ENCODE data around the gene CCDC33.

The CCDC33 gene

DNA sequence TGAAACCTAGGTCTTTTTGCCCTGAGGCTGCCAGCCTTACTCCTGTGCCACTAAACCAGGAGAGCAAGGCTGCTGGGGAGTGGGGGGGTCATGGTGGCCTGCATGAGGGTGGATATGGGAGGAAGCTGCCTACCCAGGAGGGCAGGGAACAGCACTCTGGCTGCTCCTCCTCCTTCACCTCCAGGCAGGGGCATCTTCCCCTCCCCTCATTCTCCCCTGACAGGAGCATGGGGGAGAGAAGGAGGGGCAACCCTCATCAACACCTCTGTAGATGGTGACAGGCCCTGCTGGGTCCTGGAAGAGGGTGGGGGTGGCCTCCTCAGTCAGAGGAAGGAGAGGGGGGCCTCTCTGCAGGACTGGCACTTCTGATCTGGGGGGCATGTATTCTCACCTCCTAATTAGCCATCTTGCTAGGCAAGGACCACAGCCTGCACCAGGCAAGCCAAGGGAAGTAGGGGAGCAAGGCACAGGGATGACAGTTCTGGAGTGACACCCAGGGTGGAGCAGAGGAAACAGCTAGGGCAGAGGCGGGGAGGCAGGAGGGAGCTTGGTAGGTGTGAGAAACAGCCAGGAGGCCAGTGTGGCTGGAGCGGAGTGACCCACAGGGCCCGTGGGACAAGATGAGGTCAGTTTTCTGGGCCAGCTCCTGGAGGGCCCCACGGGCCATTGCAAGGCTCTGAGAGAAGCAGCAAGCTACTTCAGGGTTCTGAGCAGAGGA is 4.9 kb downstream of the CCDC33 start:
- Histone ChIP-seq H3K9me3 (ENCODE audit: control insufficient read depth in 5 of 5, low read length in 5 of 5) (no peaks in the 10 kb centered on the region), H3K27ac (ENCODE audit: low read depth, low read length) (no peak overlapping the region), H3K4me1 (ENCODE audit: control insufficient read depth in 5 of 5, insufficient read depth in 5 of 5, low read length in 5 of 5) (peaks cover 7 to 43% (median 32%) of the 10 kb centered on the region in 5 donors), H3K9ac (ENCODE audit: low read length in 5 of 5) (no peak overlapping the region), H3K4me3 (ENCODE audit: low read depth in 1 of 5, low read length in 5 of 5) (no peak overlapping the region), H3K36me3 (ENCODE audit: control insufficient read depth in 5 of 5, insufficient read depth in 5 of 5, low read length in 5 of 5) (no peaks in the 10 kb centered on the region), H3K27me3 (ENCODE audit: control insufficient read depth in 5 of 5, insufficient read depth in 4 of 5, low read length in 5 of 5) (peaks cover 0 to 30% (median 25%) of the 10 kb centered on the region in 5 donors)

- Histone ChIP-seq H3K9ac (ENCODE audit: low read length in 5 of 5) (no peak overlapping the region), H3K27me3 (ENCODE audit: control insufficient read depth in 5 of 5, insufficient read depth in 4 of 5, low read length in 5 of 5) (peaks cover 0 to 32% (median 25%) of the 10 kb centered on the region in 5 donors), H3K9me3 (ENCODE audit: control insufficient read depth in 5 of 5, low read length in 5 of 5) (no peaks in the 10 kb centered on the region), H3K27ac (ENCODE audit: low read depth, low read length) (no peak overlapping the region), H3K4me1 (ENCODE audit: control insufficient read depth in 5 of 5, insufficient read depth in 5 of 5, low read length in 5 of 5) (peaks cover 7 to 43% (median 32%) of the 10 kb centered on the region in 5 donors), H3K4me3 (ENCODE audit: low read depth in 1 of 5, low read length in 5 of 5) (no peak overlapping the region), H3K36me3 (ENCODE audit: control insufficient read depth in 5 of 5, insufficient read depth in 5 of 5, low read length in 5 of 5) (no peaks in the 10 kb centered on the region)
Observed at GRCh38 chr15:74242441-74243185, 6.5 kb downstream of the CCDC33 start.

- Histone ChIP-seq H3K4me1 (ENCODE audit: control insufficient read depth in 5 of 5, insufficient read depth in 5 of 5, low read length in 5 of 5) (peaks cover 7 to 43% (median 32%) of the 10 kb centered on the region in 5 donors), H3K36me3 (ENCODE audit: control insufficient read depth in 5 of 5, insufficient read depth in 5 of 5, low read length in 5 of 5) (no peaks in the 10 kb centered on the region), H3K9ac (ENCODE audit: low read length in 5 of 5) (no peak overlapping the region), H3K27me3 (ENCODE audit: control insufficient read depth in 5 of 5, insufficient read depth in 4 of 5, low read length in 5 of 5) (peaks cover 0 to 32% (median 25%) of the 10 kb centered on the region in 5 donors), H3K27ac (ENCODE audit: low read depth, low read length) (no peak overlapping the region), H3K9me3 (ENCODE audit: control insufficient read depth in 5 of 5, low read length in 5 of 5) (no peaks in the 10 kb centered on the region), H3K4me3 (ENCODE audit: low read depth in 1 of 5, low read length in 5 of 5) (no peak overlapping the region)
Observed at GRCh38 chr15:74243431-74243830, 7.3 kb downstream of the CCDC33 start.

- no peaks in the 10 kb centered on the region for H3K9me3 ChIP-seq (ENCODE audit: control insufficient read depth in 5 of 5, low read length in 5 of 5)
- H3K36me3 ChIP-seq (ENCODE audit: control insufficient read depth in 5 of 5, insufficient read depth in 5 of 5, low read length in 5 of 5), result no peaks in the 10 kb centered on the region
- H3K4me1 ChIP-seq (ENCODE audit: control insufficient read depth in 5 of 5, insufficient read depth in 5 of 5, low read length in 5 of 5), result peaks cover 2 to 34% (median 23%) of the 10 kb centered on the region in 5 donors
- no peak overlapping the region for H3K27ac ChIP-seq (ENCODE audit: low read depth, low read length)
- H3K4me3 ChIP-seq (ENCODE audit: low read depth in 1 of 5, low read length in 5 of 5), result no peak overlapping the region
- no peak overlapping the region for H3K9ac ChIP-seq (ENCODE audit: low read length in 5 of 5)
- H3K27me3 ChIP-seq (ENCODE audit: control insufficient read depth in 5 of 5, insufficient read depth in 4 of 5, low read length in 5 of 5), result peaks cover 0 to 32% (median 25%) of the 10 kb centered on the region in 5 donors
Observed at GRCh38 chr15:74244822-74245341, 8.8 kb downstream of the CCDC33 start.

DNA sequence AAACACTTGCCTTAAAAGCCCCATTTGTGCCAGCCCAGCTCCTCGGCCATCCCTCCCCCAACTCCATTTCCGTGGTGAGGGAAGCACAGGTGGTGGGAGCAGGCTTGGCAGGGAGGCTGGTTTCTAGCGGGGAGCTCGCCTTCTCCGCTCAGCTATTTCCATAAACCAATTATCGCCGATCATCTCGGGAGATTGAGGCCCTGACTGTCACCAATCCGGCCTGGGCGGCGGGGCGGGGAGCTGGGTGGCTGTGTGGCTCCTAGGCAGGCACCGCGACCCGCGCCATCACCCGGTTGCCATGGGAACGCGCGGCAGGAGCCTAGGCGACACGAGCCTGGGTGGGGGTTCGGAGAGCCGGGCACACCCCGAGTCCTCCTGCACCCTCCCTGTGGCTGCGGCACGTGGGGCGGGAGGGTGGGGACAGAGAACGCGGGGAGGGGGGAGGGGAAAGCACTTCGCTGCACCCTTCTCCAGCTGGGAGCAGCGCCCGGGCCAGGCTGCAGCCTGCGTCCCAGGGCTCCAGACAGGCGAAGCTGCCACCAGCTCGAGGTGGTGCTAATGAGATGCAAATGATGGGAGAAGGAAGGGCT is 9.3 kb downstream of the CCDC33 start:
- H3K9me3 ChIP-seq (ENCODE audit: control insufficient read depth in 5 of 5, low read length in 5 of 5), result no peaks in the 10 kb centered on the region
- H3K4me1 ChIP-seq (ENCODE audit: control insufficient read depth in 5 of 5, insufficient read depth in 5 of 5, low read length in 5 of 5), result peaks cover 0 to 28% (median 21%) of the 10 kb centered on the region in 5 donors
- H3K9ac ChIP-seq (ENCODE audit: low read length in 5 of 5), result no peak overlapping the region
- H3K27ac ChIP-seq (ENCODE audit: low read depth, low read length), result no peak overlapping the region
- no peak overlapping the region for H3K4me3 ChIP-seq (ENCODE audit: low read depth in 1 of 5, low read length in 5 of 5)
- H3K27me3 ChIP-seq (ENCODE audit: control insufficient read depth in 5 of 5, insufficient read depth in 4 of 5, low read length in 5 of 5), result peaks cover 0 to 32% (median 25%) of the 10 kb centered on the region in 5 donors
- no peaks in the 10 kb centered on the region for H3K36me3 ChIP-seq (ENCODE audit: control insufficient read depth in 5 of 5, insufficient read depth in 5 of 5, low read length in 5 of 5)

GRCh38 chr15:74250266-74250665 is 14.1 kb downstream of the CCDC33 start:
- peaks cover 4 to 16% (median 12%) of the 10 kb centered on the region in 5 donors for H3K4me1 ChIP-seq (ENCODE audit: control insufficient read depth in 5 of 5, insufficient read depth in 5 of 5, low read length in 5 of 5)
- no peak overlapping the region for H3K9ac ChIP-seq (ENCODE audit: low read length in 5 of 5)
- no peak overlapping the region for H3K4me3 ChIP-seq (ENCODE audit: low read depth in 1 of 5, low read length in 5 of 5)
- H3K36me3 ChIP-seq (ENCODE audit: control insufficient read depth in 5 of 5, insufficient read depth in 5 of 5, low read length in 5 of 5), result no peaks in the 10 kb centered on the region
- no peaks in the 10 kb centered on the region for H3K9me3 ChIP-seq (ENCODE audit: control insufficient read depth in 5 of 5, low read length in 5 of 5)
- no peak overlapping the region for H3K27ac ChIP-seq (ENCODE audit: low read depth, low read length)
- H3K27me3 ChIP-seq (ENCODE audit: control insufficient read depth in 5 of 5, insufficient read depth in 4 of 5, low read length in 5 of 5), result peaks cover 2 to 18% (median 8%) of the 10 kb centered on the region in 5 donors

- Histone ChIP-seq H3K4me3 (ENCODE audit: low read depth in 1 of 5, low read length in 5 of 5) (no peak overlapping the region), H3K9me3 (ENCODE audit: control insufficient read depth in 5 of 5, low read length in 5 of 5) (no peaks in the 10 kb centered on the region), H3K36me3 (ENCODE audit: control insufficient read depth in 5 of 5, insufficient read depth in 5 of 5, low read length in 5 of 5) (no peaks in the 10 kb centered on the region), H3K27me3 (ENCODE audit: control insufficient read depth in 5 of 5, insufficient read depth in 4 of 5, low read length in 5 of 5) (peaks cover 0 to 18% (median 8%) of the 10 kb centered on the region in 5 donors), H3K27ac (ENCODE audit: low read depth, low read length) (no peak overlapping the region), H3K4me1 (ENCODE audit: control insufficient read depth in 5 of 5, insufficient read depth in 5 of 5, low read length in 5 of 5) (peaks cover 4 to 16% (median 12%) of the 10 kb centered on the region in 5 donors), H3K9ac (ENCODE audit: low read length in 5 of 5) (no peak overlapping the region)
Observed at GRCh38 chr15:74251131-74251811, 15.1 kb downstream of the CCDC33 start.

GRCh38 chr15:74252291-74252690 is 16.2 kb downstream of the CCDC33 start:
- peak overlapping the region in 1 of 5 donors; percentile 44 for H3K9ac ChIP-seq (ENCODE audit: low read length in 5 of 5)
- H3K36me3 ChIP-seq (ENCODE audit: control insufficient read depth in 5 of 5, insufficient read depth in 5 of 5, low read length in 5 of 5), result no peaks in the 10 kb centered on the region
- H3K9me3 ChIP-seq (ENCODE audit: control insufficient read depth in 5 of 5, low read length in 5 of 5), result no peaks in the 10 kb centered on the region
- peaks cover 4 to 16% (median 12%) of the 10 kb centered on the region in 5 donors for H3K4me1 ChIP-seq (ENCODE audit: control insufficient read depth in 5 of 5, insufficient read depth in 5 of 5, low read length in 5 of 5)
- H3K27ac ChIP-seq (ENCODE audit: low read depth, low read length), result no peak overlapping the region
- H3K27me3 ChIP-seq (ENCODE audit: control insufficient read depth in 5 of 5, insufficient read depth in 4 of 5, low read length in 5 of 5), result peaks cover 2 to 20% (median 9%) of the 10 kb centered on the region in 5 donors
- H3K4me3 ChIP-seq (ENCODE audit: low read depth in 1 of 5, low read length in 5 of 5), result no peak overlapping the region

DNA sequence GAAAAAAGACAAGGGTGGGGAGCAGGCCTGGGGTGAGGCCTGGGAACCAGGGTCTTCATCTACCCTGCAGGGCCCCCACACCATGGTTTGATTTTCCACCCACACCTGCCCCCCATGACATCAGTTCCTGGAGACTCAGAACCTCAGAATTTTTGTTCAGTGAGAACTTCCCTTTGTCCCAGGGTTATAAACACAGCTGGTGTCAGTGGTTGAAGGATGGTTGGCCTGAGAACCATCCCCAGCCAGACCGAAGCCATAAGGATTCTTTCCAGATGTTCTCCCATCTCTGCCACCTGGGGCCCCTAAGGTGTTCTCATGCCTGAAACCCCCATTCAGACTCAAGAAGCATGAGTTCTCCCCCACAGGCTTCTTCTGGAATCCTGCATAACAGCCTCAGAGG is 16.6 kb downstream of the CCDC33 start:
- Histone ChIP-seq H3K4me3 (ENCODE audit: low read depth in 1 of 5, low read length in 5 of 5) (no peak overlapping the region), H3K9ac (ENCODE audit: low read length in 5 of 5) (peak overlapping the region in 1 of 5 donors; percentile 44), H3K27me3 (ENCODE audit: control insufficient read depth in 5 of 5, insufficient read depth in 4 of 5, low read length in 5 of 5) (peaks cover 7 to 23% (median 11%) of the 10 kb centered on the region in 5 donors), H3K9me3 (ENCODE audit: control insufficient read depth in 5 of 5, low read length in 5 of 5) (no peaks in the 10 kb centered on the region), H3K36me3 (ENCODE audit: control insufficient read depth in 5 of 5, insufficient read depth in 5 of 5, low read length in 5 of 5) (no peaks in the 10 kb centered on the region), H3K4me1 (ENCODE audit: control insufficient read depth in 5 of 5, insufficient read depth in 5 of 5, low read length in 5 of 5) (peaks cover 4 to 16% (median 12%) of the 10 kb centered on the region in 5 donors), H3K27ac (ENCODE audit: low read depth, low read length) (no peak overlapping the region)

All from subcutaneous abdominal adipose tissue (tissue), 5 donors.